GM12874 (cell line): ENCODE measurements around the gene TULP3.

Source experiments
- TF ChIP-seq, protein P1 (sequence below): IDR thresholded peaks from 2 replicates; pipeline ENCODE4 v1.5.1; 2011; ENCODE audit warnings: low read depth, mild to moderate bottlenecking, control low read depth, low read length, moderate library complexity; ENCODE audit not compliant: insufficient read depth

TULP3 gene

DNA sequence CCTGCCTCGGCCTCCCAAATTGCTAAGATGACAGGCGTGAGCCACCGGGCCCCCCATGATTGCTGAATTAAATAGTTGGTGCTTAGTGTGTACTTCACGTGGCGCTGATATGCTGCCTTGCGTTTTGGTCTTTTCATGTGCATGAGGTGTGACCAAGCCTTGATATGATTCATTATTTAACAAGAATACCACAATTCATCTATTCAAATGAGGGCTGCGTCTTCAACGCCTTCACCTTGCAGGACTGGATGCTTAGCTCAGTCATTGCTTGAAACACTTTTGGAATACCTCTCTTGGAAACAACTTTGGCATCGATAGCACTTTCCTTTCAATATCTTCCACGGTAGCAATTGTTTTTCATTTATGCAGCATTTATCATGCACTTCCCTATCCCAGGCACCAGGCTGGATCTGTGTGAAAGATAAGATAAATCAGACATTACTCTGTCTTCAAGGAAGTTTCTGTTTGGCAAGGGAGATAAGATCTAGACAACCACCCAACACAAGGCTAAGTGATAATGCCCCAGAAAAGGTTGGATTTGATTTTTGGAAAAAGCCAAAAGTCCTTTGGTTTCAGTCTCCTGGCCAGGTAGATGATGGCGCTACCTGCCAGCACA is 67.2 kb downstream of the TULP3 start:
- TF ChIP-seq, protein P1, sequence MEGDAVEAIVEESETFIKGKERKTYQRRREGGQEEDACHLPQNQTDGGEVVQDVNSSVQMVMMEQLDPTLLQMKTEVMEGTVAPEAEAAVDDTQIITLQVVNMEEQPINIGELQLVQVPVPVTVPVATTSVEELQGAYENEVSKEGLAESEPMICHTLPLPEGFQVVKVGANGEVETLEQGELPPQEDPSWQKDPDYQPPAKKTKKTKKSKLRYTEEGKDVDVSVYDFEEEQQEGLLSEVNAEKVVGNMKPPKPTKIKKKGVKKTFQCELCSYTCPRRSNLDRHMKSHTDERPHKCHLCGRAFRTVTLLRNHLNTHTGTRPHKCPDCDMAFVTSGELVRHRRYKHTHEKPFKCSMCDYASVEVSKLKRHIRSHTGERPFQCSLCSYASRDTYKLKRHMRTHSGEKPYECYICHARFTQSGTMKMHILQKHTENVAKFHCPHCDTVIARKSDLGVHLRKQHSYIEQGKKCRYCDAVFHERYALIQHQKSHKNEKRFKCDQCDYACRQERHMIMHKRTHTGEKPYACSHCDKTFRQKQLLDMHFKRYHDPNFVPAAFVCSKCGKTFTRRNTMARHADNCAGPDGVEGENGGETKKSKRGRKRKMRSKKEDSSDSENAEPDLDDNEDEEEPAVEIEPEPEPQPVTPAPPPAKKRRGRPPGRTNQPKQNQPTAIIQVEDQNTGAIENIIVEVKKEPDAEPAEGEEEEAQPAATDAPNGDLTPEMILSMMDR, result no peak

DNA sequence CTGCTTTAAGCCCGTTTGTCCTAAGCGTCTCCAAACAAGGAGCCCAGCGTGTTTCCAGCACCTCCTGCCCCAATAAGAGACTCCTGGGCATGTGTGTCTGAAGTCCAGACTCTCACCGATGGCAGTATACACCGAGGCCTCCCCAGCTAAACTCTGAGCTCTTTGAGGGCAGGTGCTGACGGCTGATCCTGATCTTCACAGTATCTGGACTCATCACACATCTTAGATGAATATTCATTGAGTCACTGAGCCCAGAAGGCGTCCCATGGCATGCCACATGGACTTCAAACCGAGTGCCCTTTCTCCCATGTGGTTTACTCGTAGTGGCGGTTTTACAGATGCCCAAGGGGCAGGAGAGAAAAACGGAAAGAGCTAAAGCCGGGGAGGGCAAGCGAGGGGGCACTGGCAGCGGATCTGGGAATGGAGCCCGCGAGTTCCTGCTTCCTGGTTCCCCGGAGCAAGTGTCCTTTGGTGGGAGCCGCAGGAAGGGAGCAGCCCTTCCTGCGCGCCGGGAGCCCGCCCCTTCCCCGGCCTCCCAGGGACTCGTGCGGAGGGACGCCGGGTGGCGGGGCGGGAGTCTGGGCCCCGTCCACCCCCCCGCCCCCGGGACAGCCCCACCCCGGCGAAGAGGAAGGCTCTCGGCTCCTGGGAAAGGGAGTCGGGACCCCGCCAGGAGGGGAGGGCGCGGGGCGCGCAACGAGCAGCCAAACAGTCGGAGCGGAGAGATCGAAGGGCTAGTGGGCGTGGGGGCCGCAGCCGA is 67.9 kb downstream of the TULP3 start:
- TF ChIP-seq, protein P1, result no peak

DNA sequence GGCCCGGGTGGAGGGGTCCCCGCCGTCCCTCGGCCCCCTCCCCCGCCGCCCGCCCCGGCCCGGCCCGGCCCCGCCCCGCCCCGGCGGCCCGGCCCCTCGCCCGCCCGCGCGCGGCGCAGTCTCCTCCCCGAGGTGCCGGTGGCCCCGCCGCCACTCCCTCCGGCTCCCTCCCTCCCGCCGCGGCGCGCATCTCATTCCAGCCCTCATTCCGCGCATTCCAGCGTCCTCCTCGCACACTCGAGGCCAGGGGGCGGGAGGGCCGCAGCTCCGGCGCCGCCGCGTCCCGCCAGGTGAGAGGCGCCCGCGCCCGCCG is 68.5 kb downstream of the TULP3 start, which contains the start of gene TEAD4:
Gene TEAD4 (plus strand): TSS at position 206 of the 313 bp plus-strand sequence.
- TF ChIP-seq, protein P1, result no peak

DNA sequence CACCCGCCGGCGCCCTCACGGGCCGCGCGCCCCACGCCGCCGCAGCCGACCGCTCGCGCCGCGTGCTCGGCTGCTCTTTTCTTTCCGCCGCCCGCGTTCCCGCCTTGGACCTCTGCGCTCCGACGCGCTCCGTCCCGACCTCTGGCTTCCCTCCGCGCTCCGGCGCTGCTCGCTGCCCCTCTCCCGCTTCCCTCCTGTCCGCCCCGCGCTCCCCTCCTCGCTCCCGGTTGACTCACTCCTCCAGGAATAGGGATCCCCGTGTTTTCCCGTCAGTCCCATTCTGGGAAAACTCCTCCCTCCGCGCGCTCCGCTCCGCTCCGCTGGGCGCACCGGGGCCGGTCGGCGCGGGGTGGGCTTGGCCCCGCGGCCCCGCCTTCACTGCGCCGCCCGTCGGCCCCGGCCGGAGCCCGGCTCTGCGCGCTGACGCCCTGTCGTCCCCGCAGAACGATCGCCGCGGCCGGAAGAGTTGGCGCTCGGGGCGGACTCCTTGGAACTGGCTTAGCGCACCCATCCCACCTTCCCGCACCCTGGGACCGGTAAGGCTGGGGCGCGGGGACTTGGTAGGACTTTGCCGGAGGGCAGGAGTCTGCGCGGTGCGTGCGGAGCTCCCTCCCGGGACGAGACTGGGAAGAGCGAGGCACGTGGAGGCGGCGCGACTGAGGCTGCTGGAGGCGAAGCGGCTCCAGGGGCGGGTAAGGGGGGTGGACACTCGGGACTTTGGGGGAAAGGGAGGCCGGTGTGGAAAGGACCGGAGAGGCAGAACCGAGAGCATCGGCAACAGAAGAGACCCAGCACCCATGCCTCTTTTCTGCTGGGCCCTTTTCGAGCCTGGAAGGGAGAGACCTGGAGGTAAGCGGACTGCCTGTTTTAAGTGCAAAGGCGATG is 69.1 kb downstream of the TULP3 start:
- TF ChIP-seq, protein P1, result no peak

DNA sequence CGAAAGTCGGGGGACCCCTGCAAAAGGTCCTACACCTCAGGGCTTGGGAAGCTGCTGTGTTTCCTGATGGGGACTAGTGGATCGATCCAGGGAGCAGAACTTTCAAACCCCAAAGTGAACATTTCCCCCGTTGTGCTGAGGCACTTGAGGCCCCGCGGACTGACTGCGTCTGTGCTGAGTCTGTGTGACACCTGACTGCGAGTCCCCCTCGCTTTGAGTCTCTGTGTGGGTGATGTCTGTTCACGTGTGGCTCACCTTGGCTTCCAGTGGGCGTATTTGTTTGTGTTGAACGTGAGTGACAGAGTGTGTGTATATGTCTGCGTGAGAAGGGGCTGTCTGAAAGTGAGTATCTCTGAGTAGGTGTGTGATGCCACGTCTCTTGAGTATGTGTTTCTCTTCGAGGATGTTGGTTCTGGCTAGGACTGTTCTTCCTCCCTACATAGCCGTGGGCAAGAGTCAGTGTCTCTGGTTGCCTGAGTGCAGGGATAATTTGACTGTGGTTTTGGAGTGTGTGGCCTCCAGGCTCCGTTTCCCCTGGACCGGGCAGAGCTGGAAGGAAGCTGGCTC is 69.8 kb downstream of the TULP3 start:
- TF ChIP-seq, protein P1, result no peak

DNA sequence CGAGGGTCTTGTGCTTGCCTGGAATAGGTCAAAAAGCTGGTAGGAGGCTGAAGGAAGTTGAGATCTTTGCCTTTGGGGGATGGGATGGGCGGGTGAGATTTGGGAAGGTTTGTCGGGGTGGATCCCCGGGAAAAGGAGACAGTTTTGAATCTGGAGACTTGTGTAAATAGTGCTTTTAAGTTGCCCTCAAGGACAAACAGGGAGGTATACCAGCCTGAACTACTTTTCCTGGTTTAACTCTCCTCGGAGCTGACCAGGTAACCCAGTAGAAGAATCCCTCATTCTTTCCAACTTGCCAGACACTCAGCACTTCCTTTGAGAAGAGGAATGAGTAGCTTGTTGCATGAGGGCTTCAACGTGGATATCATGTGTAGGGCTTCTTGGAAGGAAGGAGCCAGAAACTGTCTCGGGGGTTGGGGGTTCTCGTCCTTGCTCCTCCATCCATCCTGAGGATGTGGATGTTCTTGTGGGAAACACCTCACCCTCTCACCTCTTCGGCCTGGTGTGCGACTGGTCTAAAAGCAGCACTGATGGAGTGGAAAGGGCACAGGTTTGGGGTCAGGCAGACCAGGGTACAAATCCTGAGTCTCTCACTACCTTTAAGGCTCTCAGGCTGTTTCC is 70.4 kb downstream of the TULP3 start:
- TF ChIP-seq, protein P1, result no peak
